NCI-H526 treated with DMSO at 0.1 percent for 48 hours (cell line): ENCODE data around the gene IFNK.
A peak's percentile ranks its signal among the peaks of the same experiment; 100 is the strongest.
"Not testable (repeated sequence)": the region's sequence is repeated elsewhere in the genome, so short reads cannot be mapped to it uniquely, and the experiment has no call there.

ENCODE experiments used
- DNase-seq: peaks from one replicate; lab custom pipeline; 2025; lab: John Stamatoyannopoulos, UW

The IFNK gene

GRCh38 chr9:27524236-27524635 is at the start of gene IFNK:
Gene IFNK (plus strand): TSS chr9:27524290. CDS start chr9:27524337, 47 bp downstream.
- DNase-seq = no peak

GRCh38 chr9:27474305-27474704 is 49.8 kb upstream of the IFNK start:
- DNase-seq = no peak

GRCh38 chr9:27475057-27475595 is 49.0 kb upstream of the IFNK start:
- no peak for DNase-seq

GRCh38 chr9:27476870-27477515 is 47.1 kb upstream of the IFNK start:
- no peak for DNase-seq

- DNase-seq = no peak
Measured at GRCh38 chr9:27478322-27478721, 45.8 kb upstream of the IFNK start.

- DNase-seq = no peak
Measured at GRCh38 chr9:27482709-27483108, 41.4 kb upstream of the IFNK start.

GRCh38 chr9:27483576-27483975 is 40.5 kb upstream of the IFNK start:
- no peak for DNase-seq

GRCh38 chr9:27485158-27485557 is 38.9 kb upstream of the IFNK start:
- DNase-seq = no peak

GRCh38 chr9:27487128-27487640 is 36.9 kb upstream of the IFNK start:
- peak; percentile 40 for DNase-seq

- no peak for DNase-seq
Measured at GRCh38 chr9:27487927-27488326, 36.2 kb upstream of the IFNK start.

GRCh38 chr9:27489087-27489876 is 34.8 kb upstream of the IFNK start:
- DNase-seq = peak; percentile 30

GRCh38 chr9:27491154-27491553 is 32.9 kb upstream of the IFNK start:
- no peak for DNase-seq

GRCh38 chr9:27495480-27496134 is 28.5 kb upstream of the IFNK start:
- no peak for DNase-seq

- no peak for DNase-seq
Measured at GRCh38 chr9:27496135-27496504, 28.0 kb upstream of the IFNK start.

- no peak for DNase-seq
Measured at GRCh38 chr9:27497883-27498417, 26.1 kb upstream of the IFNK start.

GRCh38 chr9:27499451-27499850 is 24.6 kb upstream of the IFNK start:
- DNase-seq = no peak

- DNase-seq = not testable (repeated sequence)
Measured at GRCh38 chr9:27500902-27501301, 23.2 kb upstream of the IFNK start.

GRCh38 chr9:27503623-27504022 is 20.5 kb upstream of the IFNK start:
- DNase-seq = no peak

- no peak for DNase-seq
Measured at GRCh38 chr9:27504259-27504658, 19.8 kb upstream of the IFNK start.

- DNase-seq = no peak
Measured at GRCh38 chr9:27505744-27506161, 18.3 kb upstream of the IFNK start.

GRCh38 chr9:27506981-27507380 is 17.1 kb upstream of the IFNK start:
- DNase-seq = no peak

GRCh38 chr9:27510780-27511179 is 13.3 kb upstream of the IFNK start:
- DNase-seq = no peak
